ENCODE data around the gene C10orf62.

GRCh38 chr10:97598407-97599271 is 9.1 kb downstream of the C10orf62 start:
- TF ChIP-seq CTCF (IDR thresholded peaks at IDR 0.05) (no peak), POLR2A (IDR thresholded peaks at IDR 0.05) (no peak)

Data from right lobe of liver (tissue), 4 donors.